HEK293 (cell line): Measurements from ENCODE around the gene GARIN5B.

Experiments
- ATF2 ChIP-seq: fragments of 450-650 bp; formaldehyde crosslinking; IDR thresholded peaks from 2 replicates; pipeline ENCODE4 v1.5.1; 2016; ENCODE audit warnings: missing biosample characterization, missing genetic modification characterization, low read depth
- GLI2 ChIP-seq: fragments of 450-650 bp; formaldehyde crosslinking; IDR thresholded peaks from 2 replicates; pipeline ENCODE4; 2017; ENCODE audit warnings: missing biosample characterization, missing genetic modification characterization, low read depth, borderline replicate concordance
- GLIS2 ChIP-seq: fragments of 450-650 bp; formaldehyde crosslinking; IDR thresholded peaks from 2 replicates; pipeline ENCODE4 v1.5.1; 2016; ENCODE audit warnings: missing biosample characterization, missing genetic modification characterization
- HOXD13 ChIP-seq: sonication (generic); formaldehyde crosslinking; IDR thresholded peaks from 2 replicates; pipeline ENCODE4 v1.8.0; 2022; ENCODE audit warnings: missing genetic modification reagents, borderline replicate concordance
- IKZF3 ChIP-seq: fragments of 450-650 bp; IDR thresholded peaks from 2 replicates; pipeline ENCODE4 v1.5.0; 2018; ENCODE audit warnings: missing biosample characterization, mild to moderate bottlenecking, missing genetic modification characterization, moderate library complexity
- KLF7 ChIP-seq: fragments of 450-650 bp; formaldehyde crosslinking; IDR thresholded peaks from 2 replicates; pipeline ENCODE4 v1.5.1; 2016; ENCODE audit warnings: missing biosample characterization, missing genetic modification characterization, borderline replicate concordance
- OVOL3 ChIP-seq: fragments of 450-650 bp; formaldehyde crosslinking; IDR thresholded peaks from 2 replicates; pipeline ENCODE4 v1.5.1; 2016; ENCODE audit warnings: missing biosample characterization, missing genetic modification characterization
- PRDM1 ChIP-seq: fragments of 450-650 bp; formaldehyde crosslinking; IDR thresholded peaks from 2 replicates; pipeline ENCODE4; 2016; ENCODE audit warnings: missing biosample characterization, missing genetic modification characterization
- SCRT2 ChIP-seq: fragments of 450-650 bp; formaldehyde crosslinking; IDR thresholded peaks from 2 replicates; pipeline ENCODE4 v1.5.1; 2016; ENCODE audit warnings: missing biosample characterization, missing genetic modification characterization
- SP2 ChIP-seq: fragments of 450-650 bp; formaldehyde crosslinking; IDR thresholded peaks from 2 replicates; pipeline ENCODE4 v1.5.1; 2016; ENCODE audit warnings: missing biosample characterization, missing genetic modification characterization
- WT1 ChIP-seq: fragments of 450-650 bp; formaldehyde crosslinking; IDR thresholded peaks from 2 replicates; pipeline ENCODE4 v1.5.1; 2016; ENCODE audit warnings: missing biosample characterization, missing genetic modification characterization
- ZBTB26 ChIP-seq: fragments of 450-650 bp; formaldehyde crosslinking; optimal IDR thresholded peaks from 2 replicates; pipeline ENCODE3; 2016; ENCODE audit warnings: missing biosample characterization, mild to moderate bottlenecking, missing genetic modification characterization
- ZBTB6 ChIP-seq: fragments of 450-650 bp; formaldehyde crosslinking; IDR thresholded peaks from 2 replicates; pipeline ENCODE4 v1.5.1; 2017; ENCODE audit warnings: missing biosample characterization, missing genetic modification characterization
- ZBTB7A ChIP-seq: fragments of 450-650 bp; formaldehyde crosslinking; IDR thresholded peaks from 2 replicates; pipeline ENCODE4 v1.5.1; 2016; ENCODE audit warnings: low read depth, missing biosample characterization, missing genetic modification characterization
- ZBTB8A ChIP-seq: fragments of 450-650 bp; formaldehyde crosslinking; IDR thresholded peaks from 2 replicates; pipeline ENCODE4 v1.5.1; 2016; ENCODE audit warnings: missing biosample characterization, missing genetic modification characterization
- ZEB2 ChIP-seq: fragments of 450-650 bp; formaldehyde crosslinking; IDR thresholded peaks from 2 replicates; pipeline ENCODE4 v1.5.1; 2016; ENCODE audit warnings: missing biosample characterization, missing genetic modification characterization
- ZFP69B ChIP-seq: fragments of 450-650 bp; formaldehyde crosslinking; IDR thresholded peaks from 2 replicates; pipeline ENCODE4 v1.5.1; 2016; ENCODE audit warnings: missing biosample characterization, missing genetic modification characterization
- ZNF112 ChIP-seq: fragments of 450-650 bp; formaldehyde crosslinking; IDR thresholded peaks from 2 replicates; pipeline ENCODE4 v1.5.0; 2017; ENCODE audit warnings: missing biosample characterization, missing genetic modification characterization
- ZNF114 ChIP-seq: fragments of 450-650 bp; formaldehyde crosslinking; IDR thresholded peaks from 2 replicates; pipeline ENCODE4 v1.5.0; 2017; ENCODE audit warnings: missing biosample characterization, missing genetic modification characterization
- ZNF157 ChIP-seq: fragments of 450-650 bp; formaldehyde crosslinking; IDR thresholded peaks from 2 replicates; pipeline ENCODE4 v1.5.1; 2016; ENCODE audit warnings: missing biosample characterization, missing genetic modification characterization
- ZNF221 ChIP-seq: fragments of 450-650 bp; formaldehyde crosslinking; IDR thresholded peaks from 2 replicates; pipeline ENCODE4 v1.5.1; 2017; ENCODE audit warnings: missing biosample characterization, missing genetic modification characterization, borderline replicate concordance
- ZNF404 ChIP-seq: fragments of 450-650 bp; formaldehyde crosslinking; IDR thresholded peaks from 2 replicates; pipeline ENCODE4 v1.5.1; 2017; ENCODE audit warnings: missing biosample characterization, missing genetic modification characterization
- ZNF473 ChIP-seq: fragments of 450-650 bp; formaldehyde crosslinking; IDR thresholded peaks from 2 replicates; pipeline ENCODE4 v1.5.1; 2017; ENCODE audit warnings: missing biosample characterization, missing genetic modification characterization
- ZNF530 ChIP-seq: fragments of 450-650 bp; formaldehyde crosslinking; IDR thresholded peaks from 2 replicates; pipeline ENCODE4 v1.5.1; 2016; ENCODE audit warnings: low read depth, missing biosample characterization, missing genetic modification characterization
- ZNF561 ChIP-seq: fragments of 450-650 bp; IDR thresholded peaks from 2 replicates; pipeline ENCODE4 v1.5.1; 2018; ENCODE audit warnings: missing biosample characterization, missing genetic modification characterization, borderline replicate concordance
- ZNF639 ChIP-seq: fragments of 450-650 bp; formaldehyde crosslinking; IDR thresholded peaks from 2 replicates; pipeline ENCODE4 v1.5.1; 2016; ENCODE audit warnings: missing biosample characterization, missing genetic modification characterization
- ZNF658 ChIP-seq: fragments of 450-650 bp; formaldehyde crosslinking; IDR thresholded peaks from 2 replicates; pipeline ENCODE4; 2016; ENCODE audit warnings: missing biosample characterization, missing genetic modification characterization
- ZNF670 ChIP-seq: fragments of 450-650 bp; formaldehyde crosslinking; IDR thresholded peaks from 2 replicates; pipeline ENCODE4 v1.5.1; 2016; ENCODE audit warnings: missing biosample characterization, missing genetic modification characterization, low read depth
- ZNF692 ChIP-seq: fragments of 450-650 bp; formaldehyde crosslinking; IDR thresholded peaks from 2 replicates; pipeline ENCODE4 v1.5.1; 2016; ENCODE audit warnings: missing biosample characterization, missing genetic modification characterization
- ZNF701 ChIP-seq: fragments of 450-650 bp; formaldehyde crosslinking; IDR thresholded peaks from 2 replicates; pipeline ENCODE4 v1.5.1; 2016; ENCODE audit warnings: missing biosample characterization, missing genetic modification characterization
- ZNF707 ChIP-seq: fragments of 450-650 bp; formaldehyde crosslinking; IDR thresholded peaks from 2 replicates; pipeline ENCODE4 v1.5.1; 2016; ENCODE audit warnings: missing biosample characterization, missing genetic modification characterization
- ZNF76 ChIP-seq: fragments of 450-650 bp; formaldehyde crosslinking; IDR thresholded peaks from 2 replicates; pipeline ENCODE4; 2016; ENCODE audit warnings: low read depth, missing biosample characterization, missing genetic modification characterization, borderline replicate concordance
- ZSCAN16 ChIP-seq: fragments of 450-650 bp; formaldehyde crosslinking; IDR thresholded peaks from 2 replicates; pipeline ENCODE4 v1.5.1; 2016; ENCODE audit warnings: missing biosample characterization, missing genetic modification characterization
- ZSCAN23 ChIP-seq: fragments of 450-650 bp; formaldehyde crosslinking; IDR thresholded peaks from 2 replicates; pipeline ENCODE4 v1.5.1; 2016; ENCODE audit warnings: missing biosample characterization, missing genetic modification characterization

The GARIN5B gene

GRCh38 chr19:55340784-55341147 lies 22.3 kb downstream of the GARIN5B start (continued):
- TF ChIP-seq WT1 (tag by site-specific recombination): peak; percentile 23; the same call in 1 of the 2 replicates
- no peak; the same call in 1 of the 2 replicates for TF ChIP-seq ZNF692 (tag by site-specific recombination)
- no peak for TF ChIP-seq ZNF707 (tag by site-specific recombination)
- no peak for TF ChIP-seq KLF7
- TF ChIP-seq IKZF3: no peak
- TF ChIP-seq ATF2 (tag by site-specific recombination): no peak
- no peak for TF ChIP-seq GLI2 (tag by site-specific recombination)
- TF ChIP-seq ZNF670: no peak
- no peak for TF ChIP-seq ZNF221
- no peak for TF ChIP-seq ZNF114 (tag by site-specific recombination)
- no peak for TF ChIP-seq ZNF701
- TF ChIP-seq ZBTB6 (tag by site-specific recombination): no peak
- no peak for TF ChIP-seq OVOL3 (tag by site-specific recombination)
- TF ChIP-seq HOXD13 (CRISPR knock-in tag): no peak
- no peak for TF ChIP-seq SCRT2 (tag by site-specific recombination)
- no peak for TF ChIP-seq ZNF404 (tag by site-specific recombination)
- TF ChIP-seq GLIS2 (tag by site-specific recombination): peak; percentile 90
- no peak for TF ChIP-seq ZNF530
- no peak for TF ChIP-seq ZNF112 (tag by site-specific recombination)
- no peak for TF ChIP-seq PRDM1 (tag by site-specific recombination)
- no peak for TF ChIP-seq ZNF473 (tag by site-specific recombination)
- no peak for TF ChIP-seq ZNF639 (tag by site-specific recombination)
- TF ChIP-seq ZNF76 (tag by site-specific recombination): no peak
- TF ChIP-seq ZNF561 (tag by site-specific recombination): no peak
- 0 out of 2 replicates have a peak, but pooled peaks have one; percentile 19 for TF ChIP-seq ZBTB7A
- no peak for TF ChIP-seq ZSCAN16 (tag by site-specific recombination)
- peak; percentile 38 for TF ChIP-seq ZBTB26 (tag by site-specific recombination)
- TF ChIP-seq ZNF658 (tag by site-specific recombination): no peak
- TF ChIP-seq SP2 (tag by site-specific recombination): no peak
- TF ChIP-seq ZNF157 (tag by site-specific recombination): no peak
- TF ChIP-seq ZBTB8A (tag by site-specific recombination): 0 out of 2 replicates have a peak, but pooled peaks have one; percentile 22
- no peak for TF ChIP-seq ZEB2 (tag by site-specific recombination)
- TF ChIP-seq ZFP69B (tag by site-specific recombination): no peak
- TF ChIP-seq ZSCAN23: no peak
